Adrenal gland (tissue), 5 donors: ENCODE data around the gene CUL4B.

Source experiments
- POLR2A ChIP-seq, 2 donors: fragments of 450-650 bp; IDR thresholded peaks; one replicate each; pipeline ENCODE4 v1.6.1; 2017; ENCODE audit warnings: antibody characterized with exemption in 2 of 2, mild to moderate bottlenecking in 2 of 2, moderate library complexity in 1 of 2
- TF ChIP-seq, protein P1 (sequence below), 6 experiments: fragments of 450-650 bp in 4 of 6; fragments of 200-600 bp in 2 of 6; sonication (generic) in 1 of 6; IDR thresholded peaks; 1 replicate in 5 of 6; 2 replicates in 1 of 6; pipeline versions ENCODE4 v1.5.1 to v1.8.0; 2016 to 2021; ENCODE audit warnings: antibody characterized with exemption in 6 of 6, mild to moderate bottlenecking in 2 of 6, moderate library complexity in 1 of 6
- donor health status: DM: no; HTN: no; CAD: no.

DNA sequence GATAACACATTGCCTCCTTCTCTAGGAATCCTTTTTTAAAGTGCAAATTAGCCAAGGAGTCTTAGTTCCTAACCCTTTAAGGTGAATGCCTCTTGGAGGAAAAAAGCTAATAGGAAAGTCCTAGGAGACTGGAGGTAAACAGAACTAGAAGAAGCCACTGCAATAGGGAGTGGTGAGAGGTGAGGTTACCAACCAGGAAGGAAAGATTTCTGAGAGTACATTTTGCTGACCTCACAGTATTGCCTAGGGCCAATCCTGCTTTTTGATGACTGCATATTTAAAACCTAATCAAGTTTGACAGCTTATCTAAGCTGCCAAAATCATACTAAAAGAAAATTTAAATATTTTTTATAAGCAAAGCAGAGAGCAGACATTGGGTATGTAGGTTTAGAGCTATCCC, 7.3 kb upstream of the CUL4B start:
- no peak for TF ChIP-seq POLR2A (IDR thresholded peaks at IDR 0.05)
- TF ChIP-seq, protein P1, sequence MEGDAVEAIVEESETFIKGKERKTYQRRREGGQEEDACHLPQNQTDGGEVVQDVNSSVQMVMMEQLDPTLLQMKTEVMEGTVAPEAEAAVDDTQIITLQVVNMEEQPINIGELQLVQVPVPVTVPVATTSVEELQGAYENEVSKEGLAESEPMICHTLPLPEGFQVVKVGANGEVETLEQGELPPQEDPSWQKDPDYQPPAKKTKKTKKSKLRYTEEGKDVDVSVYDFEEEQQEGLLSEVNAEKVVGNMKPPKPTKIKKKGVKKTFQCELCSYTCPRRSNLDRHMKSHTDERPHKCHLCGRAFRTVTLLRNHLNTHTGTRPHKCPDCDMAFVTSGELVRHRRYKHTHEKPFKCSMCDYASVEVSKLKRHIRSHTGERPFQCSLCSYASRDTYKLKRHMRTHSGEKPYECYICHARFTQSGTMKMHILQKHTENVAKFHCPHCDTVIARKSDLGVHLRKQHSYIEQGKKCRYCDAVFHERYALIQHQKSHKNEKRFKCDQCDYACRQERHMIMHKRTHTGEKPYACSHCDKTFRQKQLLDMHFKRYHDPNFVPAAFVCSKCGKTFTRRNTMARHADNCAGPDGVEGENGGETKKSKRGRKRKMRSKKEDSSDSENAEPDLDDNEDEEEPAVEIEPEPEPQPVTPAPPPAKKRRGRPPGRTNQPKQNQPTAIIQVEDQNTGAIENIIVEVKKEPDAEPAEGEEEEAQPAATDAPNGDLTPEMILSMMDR (IDR thresholded peaks at IDR 0.05), result no peak
